Effector memory CD4-positive, alpha-beta T cell (primary cell): ENCODE measurements around the gene GAGE2A.
A peak's percentile ranks its signal among the peaks of the same experiment; 100 is the strongest.
"Not testable (repeated sequence)": the region's sequence is repeated elsewhere in the genome, so short reads cannot be mapped to it uniquely, and the experiment has no call there.

ENCODE experiments used
- DNase-seq, 3 donors: peaks; one replicate each; pipeline ENCODE4 v3.0.0-alpha.2; 2020
- H3K27ac ChIP-seq: 2 replicates; pipeline ENCODE4 v1.7.0; 2013; ENCODE audit warnings: mild to moderate bottlenecking, low read length, moderate library complexity; ENCODE audit not compliant: insufficient read depth, poor library complexity, severe bottlenecking
- H3K27me3 ChIP-seq: replicated peaks from 2 replicates; pipeline ENCODE4 v1.7.0; 2013; ENCODE audit warnings: mild to moderate bottlenecking, low read length; ENCODE audit not compliant: insufficient read depth, control insufficient read depth, poor library complexity, severe bottlenecking
- H3K36me3 ChIP-seq: 2 replicates; pipeline ENCODE4 v1.7.0; 2013; ENCODE audit warnings: mild to moderate bottlenecking, low read length, moderate library complexity; ENCODE audit not compliant: control insufficient read depth, insufficient read depth
- H3K4me1 ChIP-seq: 2 replicates; pipeline ENCODE4 v1.7.0; 2013; ENCODE audit warnings: low read length, mild to moderate bottlenecking; ENCODE audit not compliant: control insufficient read depth, insufficient read depth, poor library complexity, severe bottlenecking
- H3K4me3 ChIP-seq: 2 replicates; pipeline ENCODE4 v1.7.0; 2013; ENCODE audit warnings: low read length, low read depth, mild to moderate bottlenecking; ENCODE audit not compliant: insufficient read depth, poor library complexity, severe bottlenecking
- H3K9me3 ChIP-seq: 2 replicates; pipeline ENCODE4 v1.7.0; 2013; ENCODE audit warnings: mild to moderate bottlenecking, low read length, moderate library complexity; ENCODE audit not compliant: control insufficient read depth

The GAGE2A gene

GRCh38 chrX:49598720-49599119 lies 9.4 kb downstream of the GAGE2A start, which contains the start of gene GAGE1:
TSS of gene GAGE1 (plus strand) at chrX:49599020. CDS start at chrX:49600175, 1,155 bp downstream.
- H3K9me3 ChIP-seq, H3K36me3 ChIP-seq: not testable (repeated sequence)

GRCh38 chrX:49610718-49611310 lies 21.5 kb downstream of the GAGE2A start:
- Histone ChIP-seq H3K4me1 (no peaks in the 10 kb centered on the region), H3K27me3 (no peaks in the 10 kb centered on the region), H3K36me3 (no peaks in the 10 kb centered on the region), H3K4me3 (no peak overlapping the region), H3K9me3 (no peaks in the 10 kb centered on the region), H3K27ac (no peak overlapping the region)
- DNase-seq, result no peak

More at GRCh38 chrX:49598720-49599119, 9.4 kb downstream of the GAGE2A start, which contains the start of gene GAGE1:
- not testable (repeated sequence) for H3K27ac ChIP-seq, H3K4me1 ChIP-seq, H3K4me3 ChIP-seq, H3K27me3 ChIP-seq, DNase-seq

- H3K4me3 ChIP-seq, result no peak overlapping the region
- H3K27me3 ChIP-seq, result no peaks in the 10 kb centered on the region
- H3K36me3 ChIP-seq, result no peaks in the 10 kb centered on the region
- no peak for DNase-seq
- no peaks in the 10 kb centered on the region for H3K4me1 ChIP-seq
- H3K27ac ChIP-seq, result no peak overlapping the region
- no peaks in the 10 kb centered on the region for H3K9me3 ChIP-seq
Measured at GRCh38 chrX:49618574-49618973, 29.3 kb downstream of the GAGE2A start.

- H3K4me1 ChIP-seq, result no peaks in the 10 kb centered on the region
- H3K27me3 ChIP-seq, result no peaks in the 10 kb centered on the region
- H3K27ac ChIP-seq, result no peak overlapping the region
- no peaks in the 10 kb centered on the region for H3K36me3 ChIP-seq
- no peak overlapping the region for H3K4me3 ChIP-seq
- H3K9me3 ChIP-seq, result no peaks in the 10 kb centered on the region
- DNase-seq, result peak in 1 of 3 donors; percentile 7
Measured at GRCh38 chrX:49627086-49627777, 37.9 kb downstream of the GAGE2A start.

- Histone ChIP-seq H3K36me3 (no peaks in the 10 kb centered on the region), H3K4me1 (no peaks in the 10 kb centered on the region), H3K27ac (no peak overlapping the region), H3K4me3 (no peak overlapping the region), H3K9me3 (no peaks in the 10 kb centered on the region), H3K27me3 (no peaks in the 10 kb centered on the region)
- DNase-seq, result no peak
Measured at GRCh38 chrX:49644991-49645637, 55.8 kb downstream of the GAGE2A start.
